Peyer's patch (tissue), 4 donors: ENCODE data around the gene OXA1L.

Experiments used
- CTCF ChIP-seq, 6 experiments: fragments of 450-650 bp in 4 of 6; fragments of 200-600 bp in 2 of 6; sonication (generic) in 1 of 6; IDR thresholded peaks; one replicate each; pipeline ENCODE4 v1.5.1; 2017 to 2019; ENCODE audit warnings: antibody characterized with exemption in 6 of 6, mild to moderate bottlenecking in 3 of 6, moderate library complexity in 1 of 6
- POLR2A ChIP-seq, 2 donors: fragments of 450-650 bp; IDR thresholded peaks; one replicate each; pipeline ENCODE4 v1.5.1; 2017; ENCODE audit warnings: antibody characterized with exemption in 2 of 2, mild to moderate bottlenecking in 2 of 2, moderate library complexity in 2 of 2

- no peak for TF ChIP-seq CTCF (IDR thresholded peaks at IDR 0.05)
- no peak for TF ChIP-seq POLR2A (IDR thresholded peaks at IDR 0.05)
These were observed 13.7 kb downstream of the OXA1L start for GRCh38 chr14:22780105-22780679.
